Naive thymus-derived CD4-positive, alpha-beta T cell (primary cell): Measurements from ENCODE around the gene FYN. TPM values are rescaled to one million over a fixed set of nuclear protein-coding genes. Genes with fewer than 3 reads are reported as not detected.

Source experiments
- ATAC-seq: fragments of 150-1000 bp; cut with Tn5 transposase; 2 replicates; pipeline ENCODE4 v1.10.0; 2021; ENCODE audit warnings: mild to moderate bottlenecking, moderate library complexity
- CTCF ChIA-PET: fragments of 350-600 bp; sonication (Branson Sonifier 250); formaldehyde crosslinking; loops from one replicate; lab custom pipeline; 2021; ENCODE audit warnings: antibody characterized with exemption; lab: Charles Lee
- POLR2A ChIA-PET: fragments of 350-600 bp; sonication (Branson Sonifier 250); formaldehyde crosslinking; loops from one replicate; lab custom pipeline; 2021; ENCODE audit warnings: antibody characterized with exemption, inconsistent platforms; lab: Charles Lee
- DNase-seq, 9 donors: peaks; one replicate each; pipeline versions ENCODE4 v3.0.0 to v3.0.0-alpha.2; 2020 to 2022; ENCODE audit warnings: mixed read lengths in 1 of 9
- H3K27ac ChIP-seq: one replicate; pipeline ENCODE4 v1.7.0; 2013; ENCODE audit warnings: mild to moderate bottlenecking, low read depth, low read length, moderate library complexity
- H3K27me3 ChIP-seq, 2 donors: one replicate each; pipeline ENCODE4 v1.7.0; 2013; ENCODE audit warnings: low read length in 2 of 2, mild to moderate bottlenecking in 2 of 2, moderate library complexity in 2 of 2; ENCODE audit not compliant: control insufficient read depth in 2 of 2, insufficient read depth in 2 of 2
- H3K36me3 ChIP-seq, 3 experiments: 1 replicate in 2 of 3; 2 replicates in 1 of 3; pipeline ENCODE4 v1.7.0; 2013; ENCODE audit warnings: low read length in 3 of 3, mild to moderate bottlenecking in 3 of 3, moderate library complexity in 1 of 3; ENCODE audit not compliant: insufficient read depth in 3 of 3, control insufficient read depth in 2 of 3
- H3K4me1 ChIP-seq, 2 donors: one replicate each; pipeline ENCODE4 v1.7.0; 2013; ENCODE audit warnings: low read length in 2 of 2, mild to moderate bottlenecking in 2 of 2, moderate library complexity in 1 of 2; ENCODE audit not compliant: control insufficient read depth in 2 of 2, insufficient read depth in 2 of 2
- H3K4me3 ChIP-seq: 2 replicates; pipeline ENCODE4 v1.7.0; 2013; ENCODE audit warnings: mild to moderate bottlenecking, low read length
- H3K9me3 ChIP-seq, 3 experiments: 1 replicate in 2 of 3; 2 replicates in 1 of 3; pipeline ENCODE4 v1.7.0; 2013; ENCODE audit warnings: low read length in 3 of 3; ENCODE audit not compliant: control insufficient read depth in 2 of 3
- H3K27ac Mint-ChIP-seq, 9 donors: one replicate each; pipeline ENCODE4 v1.8.0; 2020 to 2022; ENCODE audit warnings: mixed read lengths in 9 of 9, mild to moderate bottlenecking in 8 of 9, moderate library complexity in 5 of 9, inconsistent platforms in 2 of 9
- H3K27me3 Mint-ChIP-seq, 5 donors: one replicate each; pipeline ENCODE4 v1.8.0; 2021 to 2022; ENCODE audit warnings: mixed read lengths in 5 of 5, mild to moderate bottlenecking in 1 of 5
- H3K36me3 Mint-ChIP-seq, 5 donors: one replicate each; pipeline ENCODE4 v1.8.0; 2020 to 2022; ENCODE audit warnings: mixed read lengths in 5 of 5, mild to moderate bottlenecking in 3 of 5, inconsistent platforms in 1 of 5
- H3K4me1 Mint-ChIP-seq, 7 donors: one replicate each; pipeline ENCODE4 v1.8.0; 2020 to 2022; ENCODE audit warnings: mixed read lengths in 7 of 7, mild to moderate bottlenecking in 3 of 7, inconsistent platforms in 1 of 7
- H3K4me3 Mint-ChIP-seq, 10 donors: one replicate each; pipeline ENCODE4 v1.8.0; 2020 to 2022; ENCODE audit warnings: mild to moderate bottlenecking in 10 of 10, mixed read lengths in 10 of 10, moderate library complexity in 6 of 10, inconsistent platforms in 2 of 10
- H3K9me3 Mint-ChIP-seq, 11 donors: one replicate each; pipeline ENCODE4 v1.8.0; 2020 to 2022; ENCODE audit warnings: mixed read lengths in 11 of 11, mild to moderate bottlenecking in 4 of 11, inconsistent platforms in 1 of 11, moderate library complexity in 1 of 11
- intact Hi-C, 2 donors: fragments of 100-400 bp; cut with micrococcal nuclease; formaldehyde crosslinking; loops; one replicate each; pipeline ENCODE4 v1.15.1; 2023
- polyA plus RNA-seq, 2 donors: library from polyadenylated mRNA; unstranded; fragments of 300-500 nt; fragmentation: Illumina TruSeq; gene quantifications; one replicate each; pipeline ENCODE4 v1.2.3, GENCODE V29; 2021
- total RNA-seq, 6 experiments: library from RNA in 5 of 6; stranded (reverse) in 5 of 6; gene quantifications; 1 replicate in 5 of 6; 2 replicates in 1 of 6; pipeline ENCODE4 v1.2.3 and lab custom pipeline; 2021 to 2026

Gene FYN
- total and polyA plus RNA-seq, 7 experiments from 2014 or later = 200 to 720 (median 430) TPM

- Mint-ChIP-seq H3K36me3 (peaks cover 10 to 35% (median 31%) of the 10 kb centered on the region in 5 donors), H3K4me1 (peaks cover 46 to 97% (median 91%) of the 10 kb centered on the region in 7 donors), H3K9me3 (peaks cover 0 to 19% (median 5%) of the 10 kb centered on the region in 11 donors), H3K27ac (peak overlapping the region; percentile 35 to 93 (median 83)), H3K27me3 (no peaks in the 10 kb centered on the region), H3K4me3 (peak overlapping the region in 4 of 10 donors; percentile 5 to 29 (median 16))
- DNase-seq = no peak
- H3K4me3 ChIP-seq = no peak overlapping the region
- peak; percentile 34 for ATAC-seq
- H3K27ac ChIP-seq = peak overlapping the region; percentile 60
- peaks cover 0 to 7% (median 0%) of the 10 kb centered on the region in 3 experiments for H3K9me3 ChIP-seq
- CTCF ChIA-PET = interaction anchor here (1.0 kb wide), 1 partner anchor 11 kb away, joined by 4 read pairs; no protein-coding TSS in a partner anchor
- peaks cover 0 to 11% (median 0%) of the 10 kb centered on the region in 3 experiments for H3K36me3 ChIP-seq
- POLR2A ChIA-PET = interaction anchor here (0.7 to 1.9 kb wide), 5 partner anchors 11 to 32 kb away, joined by 3 to 7 read pairs (median 3); no protein-coding TSS in a partner anchor
- intact Hi-C loops = no loop called here
- H3K4me1 ChIP-seq = peaks cover 76 to 84% of the 10 kb centered on the region in 2 donors
- no peaks in the 10 kb centered on the region for H3K27me3 ChIP-seq
Measured at GRCh38 chr6:111774346-111774703, 98.9 kb downstream of the FYN start.

GRCh38 chr6:111773501-111774345, 99.5 kb downstream of the FYN start:
- intact Hi-C loops = loop anchor here in 1 of 2 donors (2.0 kb wide), 1 partner anchor 15 kb away; no protein-coding TSS in a partner anchor
- Mint-ChIP-seq H3K9me3 (peaks cover 0 to 19% (median 5%) of the 10 kb centered on the region in 11 donors), H3K27ac (peak overlapping the region in 8 of 9 donors; percentile 75 to 93 (median 84)), H3K4me3 (peak overlapping the region in 3 of 10 donors; percentile 5 to 42 (median 21)), H3K27me3 (no peaks in the 10 kb centered on the region), H3K36me3 (peaks cover 10 to 37% (median 32%) of the 10 kb centered on the region in 5 donors), H3K4me1 (peaks cover 45 to 97% (median 91%) of the 10 kb centered on the region in 7 donors)
- peaks cover 0 to 8% (median 0%) of the 10 kb centered on the region in 3 experiments for H3K36me3 ChIP-seq
- POLR2A ChIA-PET = interaction anchor here (0.7 to 1.9 kb wide), 4 partner anchors 10 to 22 kb away, joined by 3 to 7 read pairs (median 4); no protein-coding TSS in a partner anchor
- peak; percentile 49 for ATAC-seq
- peak overlapping the region; percentile 60 for H3K27ac ChIP-seq
- CTCF ChIA-PET = no interaction called here
- H3K27me3 ChIP-seq = no peaks in the 10 kb centered on the region
- DNase-seq = peak in 1 of 9 donors; percentile 34
- H3K9me3 ChIP-seq = peaks cover 0 to 7% (median 0%) of the 10 kb centered on the region in 3 experiments
- peaks cover 75 to 84% of the 10 kb centered on the region in 2 donors for H3K4me1 ChIP-seq
- H3K4me3 ChIP-seq = no peak overlapping the region

- peaks cover 0 to 19% (median 5%) of the 10 kb centered on the region in 11 donors for H3K9me3 Mint-ChIP-seq
- Histone ChIP-seq H3K9me3 (peaks cover 0 to 7% (median 0%) of the 10 kb centered on the region in 3 experiments), H3K27ac (peak overlapping the region; percentile 36), H3K36me3 (no peaks in the 10 kb centered on the region), H3K4me3 (no peak overlapping the region), H3K4me1 (peaks cover 74 to 82% of the 10 kb centered on the region in 2 donors), H3K27me3 (no peaks in the 10 kb centered on the region)
- no peak for DNase-seq
- H3K4me1 Mint-ChIP-seq = peaks cover 47 to 97% (median 91%) of the 10 kb centered on the region in 7 donors
- ChIA-PET CTCF (no interaction called here), POLR2A (interaction anchor here (2.6 kb wide), 1 partner anchor 10 kb away, joined by 15 read pairs; no protein-coding TSS in a partner anchor)
- peak overlapping the region in 8 of 9 donors; percentile 88 to 100 (median 96) for H3K27ac Mint-ChIP-seq
- intact Hi-C loops = loop anchor here in 1 of 2 donors (2.0 kb wide), 1 partner anchor 14 kb away; no protein-coding TSS in a partner anchor
- peak overlapping the region in 1 of 10 donors; percentile 29 for H3K4me3 Mint-ChIP-seq
- peaks cover 10 to 36% (median 32%) of the 10 kb centered on the region in 5 donors for H3K36me3 Mint-ChIP-seq
- H3K27me3 Mint-ChIP-seq = no peaks in the 10 kb centered on the region
- ATAC-seq = no peak
Measured at GRCh38 chr6:111772381-111772780, 100.9 kb downstream of the FYN start.

GRCh38 chr6:111771629-111772028, 101.6 kb downstream of the FYN start:
- Histone ChIP-seq H3K27me3 (no peaks in the 10 kb centered on the region), H3K4me1 (peaks cover 77 to 82% of the 10 kb centered on the region in 2 donors), H3K4me3 (no peak overlapping the region), H3K9me3 (peaks cover 0 to 7% (median 0%) of the 10 kb centered on the region in 3 experiments), H3K36me3 (no peaks in the 10 kb centered on the region), H3K27ac (peak overlapping the region; percentile 36)
- Mint-ChIP-seq H3K27me3 (no peaks in the 10 kb centered on the region), H3K27ac (peak overlapping the region; percentile 3 to 100 (median 95)), H3K9me3 (peaks cover 0 to 19% (median 5%) of the 10 kb centered on the region in 11 donors), H3K36me3 (peaks cover 10 to 36% (median 32%) of the 10 kb centered on the region in 5 donors), H3K4me3 (peak overlapping the region in 7 of 10 donors; percentile 2 to 62 (median 29)), H3K4me1 (peaks cover 48 to 97% (median 91%) of the 10 kb centered on the region in 7 donors)
- intact Hi-C loops = loop anchor here in 1 of 2 donors (1.0 to 2.0 kb wide), 2 partner anchors 9 to 13 kb away; no protein-coding TSS in a partner anchor
- POLR2A ChIA-PET = interaction anchor here (0.6 to 2.6 kb wide), 4 partner anchors 9 to 202 kb away, joined by 3 to 15 read pairs (median 3); no protein-coding TSS in a partner anchor
- CTCF ChIA-PET = no interaction called here
- ATAC-seq (no peak), DNase-seq (no peak)

GRCh38 chr6:111771094-111771432, 102.2 kb downstream of the FYN start:
- Mint-ChIP-seq H3K27me3 (no peaks in the 10 kb centered on the region), H3K4me1 (peaks cover 52 to 97% (median 91%) of the 10 kb centered on the region in 7 donors), H3K27ac (peak overlapping the region in 8 of 9 donors; percentile 88 to 100 (median 96)), H3K9me3 (peaks cover 0 to 19% (median 5%) of the 10 kb centered on the region in 11 donors), H3K4me3 (peak overlapping the region in 7 of 10 donors; percentile 2 to 62 (median 29)), H3K36me3 (peaks cover 14 to 41% (median 32%) of the 10 kb centered on the region in 5 donors)
- intact Hi-C loops = loop anchor here in 1 of 2 donors (1.0 kb wide), 1 partner anchor 9 kb away; no protein-coding TSS in a partner anchor
- Histone ChIP-seq H3K4me3 (no peak overlapping the region), H3K36me3 (no peaks in the 10 kb centered on the region), H3K27me3 (no peaks in the 10 kb centered on the region), H3K9me3 (peaks cover 0 to 7% (median 0%) of the 10 kb centered on the region in 3 experiments), H3K27ac (peak overlapping the region; percentile 5), H3K4me1 (peaks cover 77 to 82% of the 10 kb centered on the region in 2 donors)
- ChIA-PET POLR2A (interaction anchor here (0.6 to 2.6 kb wide), 7 partner anchors 9 to 738 kb away, joined by 3 to 15 read pairs (median 5); no protein-coding TSS in a partner anchor), CTCF (interaction anchor here (2.0 kb wide), 1 partner anchor 222 kb away, joined by 6 read pairs; no protein-coding TSS in a partner anchor)
- ATAC-seq (no peak), DNase-seq (no peak)
